ENCODE results near the gene RASA3. TPM values are rescaled to one million over a fixed set of nuclear protein-coding genes. Genes with fewer than 3 reads are reported as not detected.

RASA3 gene
- total RNA-seq, 1 donor from 2014 or later, result 25.4 TPM

DNA sequence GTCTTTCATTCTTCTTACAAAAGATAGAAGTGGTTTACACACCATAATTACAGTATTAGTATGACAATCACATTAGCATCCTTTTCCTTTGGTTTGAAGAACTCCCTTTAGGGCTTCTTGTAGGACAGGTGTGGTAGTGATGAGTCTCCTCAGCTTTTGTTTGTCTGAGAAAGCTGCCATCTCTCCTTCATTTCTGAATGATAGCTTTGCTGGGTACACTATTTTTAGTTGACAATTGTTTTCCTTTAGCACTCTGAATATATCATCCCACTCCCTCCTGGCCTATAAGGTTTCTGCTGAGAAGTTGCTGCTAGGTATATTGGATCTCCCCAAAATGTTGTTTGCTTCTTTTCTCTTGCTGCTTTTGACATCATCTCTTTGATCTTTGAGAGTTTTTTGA is 39.3 kb downstream of the RASA3 start:
- TF ChIP-seq, protein P1, sequence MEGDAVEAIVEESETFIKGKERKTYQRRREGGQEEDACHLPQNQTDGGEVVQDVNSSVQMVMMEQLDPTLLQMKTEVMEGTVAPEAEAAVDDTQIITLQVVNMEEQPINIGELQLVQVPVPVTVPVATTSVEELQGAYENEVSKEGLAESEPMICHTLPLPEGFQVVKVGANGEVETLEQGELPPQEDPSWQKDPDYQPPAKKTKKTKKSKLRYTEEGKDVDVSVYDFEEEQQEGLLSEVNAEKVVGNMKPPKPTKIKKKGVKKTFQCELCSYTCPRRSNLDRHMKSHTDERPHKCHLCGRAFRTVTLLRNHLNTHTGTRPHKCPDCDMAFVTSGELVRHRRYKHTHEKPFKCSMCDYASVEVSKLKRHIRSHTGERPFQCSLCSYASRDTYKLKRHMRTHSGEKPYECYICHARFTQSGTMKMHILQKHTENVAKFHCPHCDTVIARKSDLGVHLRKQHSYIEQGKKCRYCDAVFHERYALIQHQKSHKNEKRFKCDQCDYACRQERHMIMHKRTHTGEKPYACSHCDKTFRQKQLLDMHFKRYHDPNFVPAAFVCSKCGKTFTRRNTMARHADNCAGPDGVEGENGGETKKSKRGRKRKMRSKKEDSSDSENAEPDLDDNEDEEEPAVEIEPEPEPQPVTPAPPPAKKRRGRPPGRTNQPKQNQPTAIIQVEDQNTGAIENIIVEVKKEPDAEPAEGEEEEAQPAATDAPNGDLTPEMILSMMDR (IDR thresholded peaks at IDR 0.05; ENCODE audit: insufficient read depth, low read length, poor library complexity, severe bottlenecking), result no peak
- DNase-seq (ENCODE audit: low read depth), result no peak
- Histone ChIP-seq H3K4me3 (ENCODE audit: low read depth, low read length) (no peak overlapping the region), H3K27me3 (ENCODE audit: control insufficient read depth, insufficient read depth, low read length) (no peaks in the 10 kb centered on the region), H3K36me3 (ENCODE audit: control insufficient read depth, insufficient read depth, low read length) (no peaks in the 10 kb centered on the region)

DNA sequence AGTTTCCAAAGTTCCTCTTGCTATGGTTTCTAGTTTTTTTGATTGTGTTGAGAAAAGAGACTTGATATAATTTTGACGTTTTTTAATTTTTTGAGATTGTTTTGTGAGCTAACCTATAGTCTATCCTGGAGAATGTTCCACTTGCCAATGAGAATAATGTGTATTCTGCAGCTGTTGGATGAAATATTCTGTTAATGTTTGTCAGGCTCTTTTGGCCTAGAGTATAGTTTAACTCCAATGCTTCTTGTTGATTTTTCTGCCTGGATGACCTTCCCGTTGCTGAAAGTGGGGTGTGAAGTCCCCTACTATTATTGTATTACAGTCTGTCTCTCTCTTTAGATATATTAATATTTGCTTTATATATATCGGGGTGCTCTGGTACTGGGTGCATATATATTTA is 40.0 kb downstream of the RASA3 start:
- TF ChIP-seq, protein P1 (IDR thresholded peaks at IDR 0.05; ENCODE audit: insufficient read depth, low read length, poor library complexity, severe bottlenecking), result no peak
- no peaks in the 10 kb centered on the region for H3K27me3 ChIP-seq (ENCODE audit: control insufficient read depth, insufficient read depth, low read length)
- no peak for DNase-seq (ENCODE audit: low read depth)
- H3K36me3 ChIP-seq (ENCODE audit: control insufficient read depth, insufficient read depth, low read length), result no peaks in the 10 kb centered on the region
- H3K4me3 ChIP-seq (ENCODE audit: low read depth, low read length), result no peak overlapping the region

DNA sequence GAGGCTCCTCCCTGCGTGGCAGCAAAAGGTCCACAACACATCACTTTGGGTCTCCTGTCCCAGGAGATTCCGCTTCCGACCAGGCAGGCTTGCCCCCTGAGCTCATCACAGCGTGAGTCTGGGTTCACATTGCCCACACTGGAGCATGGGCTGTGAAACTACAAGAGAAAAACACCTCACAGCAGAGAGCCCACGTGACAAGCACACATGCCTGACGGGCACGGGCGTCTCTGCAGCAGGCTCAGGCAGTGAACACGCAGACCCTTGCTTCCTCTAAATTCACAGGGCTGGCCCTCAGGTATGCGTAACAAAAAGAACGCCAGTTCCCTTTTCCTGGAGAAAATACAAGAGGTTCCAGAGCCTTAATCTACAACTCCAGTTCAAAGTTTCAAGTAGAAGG is 41.9 kb downstream of the RASA3 start:
- TF ChIP-seq, protein P1 (IDR thresholded peaks at IDR 0.05; ENCODE audit: insufficient read depth, low read length, poor library complexity, severe bottlenecking), result no peak
- no peak for DNase-seq (ENCODE audit: low read depth)
- H3K36me3 ChIP-seq (ENCODE audit: control insufficient read depth, insufficient read depth, low read length), result no peaks in the 10 kb centered on the region
- no peaks in the 10 kb centered on the region for H3K27me3 ChIP-seq (ENCODE audit: control insufficient read depth, insufficient read depth, low read length)
- H3K4me3 ChIP-seq (ENCODE audit: low read depth, low read length), result no peak overlapping the region

DNA sequence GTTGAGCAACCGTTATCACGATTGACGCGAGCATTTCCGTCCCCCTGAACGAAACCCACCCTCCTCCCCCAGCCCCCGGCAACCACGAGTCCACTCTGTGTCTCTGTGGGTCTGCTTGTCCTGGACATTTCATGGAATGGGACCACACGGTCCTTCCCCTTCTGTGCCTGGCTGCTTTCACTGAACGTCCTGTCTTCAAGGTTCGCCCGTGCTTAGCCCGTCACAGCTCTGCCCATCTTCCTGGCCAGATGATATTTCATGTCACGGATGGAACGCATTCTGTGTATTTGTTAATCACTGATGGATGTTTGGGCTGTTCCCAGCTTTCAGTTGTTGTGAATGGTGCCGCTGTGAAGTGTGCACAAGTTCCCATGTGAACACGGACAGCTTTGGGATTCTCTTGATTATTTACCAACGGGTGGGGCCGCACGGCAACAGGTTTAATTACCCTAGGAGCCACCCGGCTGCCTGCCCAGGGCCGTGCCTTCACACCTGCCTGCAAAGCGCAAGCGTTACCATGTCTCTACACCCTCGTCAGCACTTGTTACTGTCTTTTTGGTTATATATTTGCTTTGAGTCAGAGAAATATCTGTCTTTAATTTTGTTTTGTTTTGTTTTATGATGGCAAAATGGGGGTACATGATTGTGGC is 42.5 kb downstream of the RASA3 start:
- H3K4me3 ChIP-seq (ENCODE audit: low read depth, low read length), result no peak overlapping the region
- no peak for DNase-seq (ENCODE audit: low read depth)
- TF ChIP-seq, protein P1 (IDR thresholded peaks at IDR 0.05; ENCODE audit: insufficient read depth, low read length, poor library complexity, severe bottlenecking), result no peak

DNA sequence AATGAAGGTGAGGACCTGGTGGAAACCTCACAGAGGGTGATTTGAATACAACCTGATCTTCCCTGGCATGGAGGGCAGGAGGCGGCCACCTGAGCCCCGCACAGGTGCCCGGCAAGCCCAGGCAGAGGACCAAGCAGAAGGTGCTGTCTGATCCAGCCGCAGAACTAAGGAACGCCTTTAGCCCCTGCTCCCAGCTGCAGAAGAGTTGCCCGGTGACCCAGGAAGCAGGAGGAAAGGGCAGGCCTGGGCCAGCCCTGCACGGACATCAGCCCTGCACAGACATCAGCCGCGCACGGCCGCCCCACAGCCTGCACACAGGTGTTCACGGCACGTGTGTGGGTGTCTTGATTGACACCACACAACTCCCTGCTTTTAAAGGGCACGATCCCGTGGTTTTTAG is 43.1 kb downstream of the RASA3 start:
- TF ChIP-seq, protein P1 (IDR thresholded peaks at IDR 0.05; ENCODE audit: insufficient read depth, low read length, poor library complexity, severe bottlenecking), result no peak
- no peak overlapping the region for H3K4me3 ChIP-seq (ENCODE audit: low read depth, low read length)
- H3K36me3 ChIP-seq (ENCODE audit: control insufficient read depth, insufficient read depth, low read length), result no peaks in the 10 kb centered on the region

More for the DNA sequence above, 42.5 kb downstream of the RASA3 start:
- H3K27me3 ChIP-seq (ENCODE audit: control insufficient read depth, insufficient read depth, low read length), result no peaks in the 10 kb centered on the region
- no peaks in the 10 kb centered on the region for H3K36me3 ChIP-seq (ENCODE audit: control insufficient read depth, insufficient read depth, low read length)

DNA sequence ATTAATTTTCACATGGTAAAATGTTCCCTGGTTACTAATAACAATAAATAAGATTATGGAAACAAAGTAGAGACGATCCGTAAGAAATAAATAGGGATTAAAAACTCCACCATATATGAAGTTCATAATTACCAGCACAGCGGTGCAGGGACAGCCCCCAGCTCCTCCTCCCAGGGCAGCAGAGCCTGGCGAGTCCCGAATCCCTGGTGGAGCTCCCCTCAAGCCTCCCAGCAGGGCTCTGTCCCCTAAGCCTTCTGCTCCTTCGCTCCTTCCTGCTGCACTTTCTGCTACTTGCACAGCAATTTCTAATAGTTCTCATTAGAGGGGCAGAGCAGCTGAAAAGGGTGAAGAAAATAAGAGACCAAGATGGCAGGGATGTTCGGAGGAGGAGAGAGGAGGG is 43.6 kb downstream of the RASA3 start:
- H3K4me3 ChIP-seq (ENCODE audit: low read depth, low read length), result no peak overlapping the region
- no peaks in the 10 kb centered on the region for H3K27me3 ChIP-seq (ENCODE audit: control insufficient read depth, insufficient read depth, low read length)
- H3K36me3 ChIP-seq (ENCODE audit: control insufficient read depth, insufficient read depth, low read length), result no peaks in the 10 kb centered on the region
- DNase-seq (ENCODE audit: low read depth), result no peak
- TF ChIP-seq, protein P1 (IDR thresholded peaks at IDR 0.05; ENCODE audit: insufficient read depth, low read length, poor library complexity, severe bottlenecking), result no peak

More for the DNA sequence above, 43.1 kb downstream of the RASA3 start:
- no peaks in the 10 kb centered on the region for H3K27me3 ChIP-seq (ENCODE audit: control insufficient read depth, insufficient read depth, low read length)
- no peak for DNase-seq (ENCODE audit: low read depth)
